H1 (cell line): ENCODE results near the gene TPP2. TPM values are rescaled to one million over a fixed set of nuclear protein-coding genes. Genes with fewer than 3 reads are reported as not detected.

ENCODE experiments used
- CTCF ChIA-PET: fragments of 300-600 bp; sonication (Branson Sonifier 250); formaldehyde crosslinking; loops from one replicate; lab custom pipeline; 2021; ENCODE audit not compliant: partially characterized antibody; lab: Charles Lee
- POLR2A ChIA-PET: fragments of 300-600 bp; sonication (Branson Sonifier 250); formaldehyde crosslinking; loops from one replicate; lab custom pipeline; 2021; ENCODE audit warnings: inconsistent platforms; ENCODE audit not compliant: partially characterized antibody; lab: Charles Lee
- DNase-seq, 2 experiments: peaks; one replicate each; pipeline versions ENCODE4 v3.0.0 to v3.0.0-alpha.2; 2010 to 2022; ENCODE audit warnings: low spot score in 2 of 2, low read depth in 1 of 2, mixed read lengths in 1 of 2
- FAIRE-seq: peaks from 2 replicates; lab custom pipeline; 2011; peaks lifted over from hg19 to GRCh38; lab: Jason Lieb, UNC
- H2AFZ ChIP-seq: 2 replicates; pipeline ENCODE4 v1.8.1; 2012; ENCODE audit warnings: low read length, inconsistent platforms
- H2AK5ac ChIP-seq: 2 replicates; pipeline ENCODE4 v1.6.1; 2013; ENCODE audit warnings: low read depth, low read length
- H2BK120ac ChIP-seq: replicated peaks from 2 replicates; pipeline ENCODE3; 2013; ENCODE audit warnings: low read depth, low read length, inconsistent platforms
- H2BK12ac ChIP-seq: 2 replicates; pipeline ENCODE4 v1.6.1; 2013; ENCODE audit warnings: low read depth, low read length
- H2BK15ac ChIP-seq: 2 replicates; pipeline ENCODE4 v1.6.1; 2013; ENCODE audit warnings: low read length
- H2BK20ac ChIP-seq: 2 replicates; pipeline ENCODE4 v1.6.1; 2013; ENCODE audit warnings: low read length
- H2BK5ac ChIP-seq: 2 replicates; pipeline ENCODE4 v1.6.1; 2013; ENCODE audit warnings: low read depth, low read length
- H3K14ac ChIP-seq: 2 replicates; pipeline ENCODE4 v1.6.1; 2013; ENCODE audit warnings: inconsistent platforms; ENCODE audit not compliant: insufficient read length
- H3K18ac ChIP-seq: 2 replicates; pipeline ENCODE4 v1.6.1; 2013; ENCODE audit warnings: low read length; ENCODE audit errors: extremely low read depth
- H3K23ac ChIP-seq: 2 replicates; pipeline ENCODE4 v1.6.1; 2013; ENCODE audit warnings: inconsistent platforms; ENCODE audit not compliant: insufficient read length
- H3K23me2 ChIP-seq: 2 replicates; pipeline ENCODE4 v1.6.1; 2013; ENCODE audit warnings: low read depth, low read length
- H3K27ac ChIP-seq: 2 replicates; pipeline ENCODE4 v1.6.1; 2011; ENCODE audit warnings: low read depth, low read length, inconsistent platforms
- H3K27me3 ChIP-seq, 4 experiments: replicated peaks in 1 of 4; 1 replicate in 1 of 4; 2 replicates in 3 of 4; pipeline versions ENCODE4 v1.6.1 to v1.8.1; 2011 to 2013; ENCODE audit warnings: low read length in 3 of 4, mild to moderate bottlenecking in 3 of 4, inconsistent platforms in 2 of 4, mixed read lengths in 2 of 4, moderate library complexity in 1 of 4; ENCODE audit not compliant: control insufficient read depth in 3 of 4, insufficient read depth in 3 of 4; ENCODE audit errors: extremely low read depth in 1 of 4
- H3K36me3 ChIP-seq, 4 experiments: 2 replicates each; pipeline versions ENCODE4 v1.6.1 to v1.8.1; 2011 to 2013; ENCODE audit warnings: mild to moderate bottlenecking in 4 of 4, low read length in 3 of 4, moderate library complexity in 2 of 4, control low read depth in 1 of 4, inconsistent platforms in 1 of 4; ENCODE audit not compliant: insufficient read depth in 4 of 4, control insufficient read depth in 2 of 4
- H3K4ac ChIP-seq: replicated peaks from 2 replicates; pipeline ENCODE3; 2013; ENCODE audit warnings: low read length, low read depth, mixed read lengths, inconsistent platforms; ENCODE audit not compliant: insufficient read length
- H3K4me1 ChIP-seq, 4 experiments: replicated peaks in 1 of 4; 1 replicate in 1 of 4; 2 replicates in 3 of 4; pipeline versions ENCODE4 v1.6.1 to v1.8.1; 2011 to 2013; ENCODE audit warnings: low read length in 3 of 4, inconsistent platforms in 2 of 4, mixed read lengths in 1 of 4; ENCODE audit not compliant: insufficient read depth in 4 of 4, control insufficient read depth in 3 of 4
- H3K4me2 ChIP-seq, 2 experiments: 2 replicates each; pipeline versions ENCODE4 v1.6.1 to v1.8.1; 2011 to 2013; ENCODE audit warnings: low read depth in 2 of 2, low read length in 2 of 2, control low read depth in 1 of 2, inconsistent platforms in 1 of 2, mild to moderate bottlenecking in 1 of 2; ENCODE audit not compliant: insufficient read depth in 1 of 2
- H3K4me3 ChIP-seq, 4 experiments: fragments of 200-600, 300-600 bp in 1 of 4; sonication (generic), shearing (Covaris generic), sonication (Bioruptor Twin) in 1 of 4; 2 replicates each; pipeline versions ENCODE4 v1.5.1 to v1.8.1; 2011 to 2016; ENCODE audit warnings: low read length in 4 of 4, low read depth in 3 of 4, control low read depth in 2 of 4, inconsistent platforms in 2 of 4, mild to moderate bottlenecking in 2 of 4, mixed read lengths in 1 of 4, moderate library complexity in 1 of 4; ENCODE audit not compliant: insufficient read depth in 2 of 4; ENCODE audit errors: extremely low read depth in 1 of 4
- H3K56ac ChIP-seq: replicated peaks from 2 replicates; pipeline ENCODE3; 2013; ENCODE audit warnings: low read depth, mild to moderate bottlenecking, mixed read lengths, low read length, inconsistent platforms; ENCODE audit not compliant: insufficient read length
- H3K79me1 ChIP-seq: 2 replicates; pipeline ENCODE4 v1.6.1; 2013; ENCODE audit warnings: low read depth, low read length, control low read depth
- H3K79me2 ChIP-seq, 2 experiments: 2 replicates each; pipeline versions ENCODE4 v1.6.1 to v1.8.1; 2012 to 2013; ENCODE audit warnings: low read length in 2 of 2, mild to moderate bottlenecking in 2 of 2, inconsistent platforms in 1 of 2; ENCODE audit not compliant: insufficient read depth in 2 of 2, control insufficient read depth in 1 of 2
- H3K9ac ChIP-seq, 4 experiments: replicated peaks in 1 of 4; 1 replicate in 1 of 4; 2 replicates in 3 of 4; pipeline versions ENCODE4 v1.6.1 to v1.8.1; 2011 to 2013; ENCODE audit warnings: low read depth in 3 of 4, low read length in 3 of 4, control low read depth in 2 of 4, mild to moderate bottlenecking in 2 of 4, moderate library complexity in 2 of 4, inconsistent platforms in 1 of 4; ENCODE audit errors: extremely low read depth in 1 of 4
- H3K9me3 ChIP-seq, 2 experiments: 2 replicates each; pipeline versions ENCODE4 v1.6.1 to v1.8.1; 2012 to 2013; ENCODE audit warnings: mild to moderate bottlenecking in 2 of 2, moderate library complexity in 2 of 2, control low read depth in 1 of 2, inconsistent platforms in 1 of 2, low read depth in 1 of 2, low read length in 1 of 2, mixed read lengths in 1 of 2; ENCODE audit not compliant: insufficient read depth in 2 of 2
- H4K20me1 ChIP-seq, 2 experiments: replicated peaks in 1 of 2; 2 replicates each; pipeline versions ENCODE3 to v1.8.1; 2011 to 2013; ENCODE audit warnings: inconsistent platforms in 2 of 2, low read length in 2 of 2, mild to moderate bottlenecking in 1 of 2; ENCODE audit not compliant: insufficient read depth in 2 of 2, control insufficient read depth in 1 of 2
- H4K5ac ChIP-seq: 2 replicates; pipeline ENCODE4 v1.6.1; 2013; ENCODE audit warnings: low read length, low read depth, mixed read lengths, inconsistent platforms; ENCODE audit not compliant: insufficient read length
- H4K8ac ChIP-seq: 2 replicates; pipeline ENCODE4 v1.8.0; 2013; ENCODE audit warnings: mild to moderate bottlenecking, moderate library complexity, low read length, inconsistent platforms; ENCODE audit not compliant: insufficient read depth; ENCODE audit errors: extremely low read depth
- H4K91ac ChIP-seq: replicated peaks from 2 replicates; pipeline ENCODE3; 2013; ENCODE audit warnings: low read length, mixed read lengths, inconsistent platforms; ENCODE audit not compliant: insufficient read length
- CTCF ChIP-seq, 3 experiments: IDR thresholded peaks; 1 replicate in 2 of 3; 2 replicates in 1 of 3; pipeline versions ENCODE4 v1.5.1 to v1.6.1; 2011; ENCODE audit warnings: low read length in 3 of 3, mild to moderate bottlenecking in 3 of 3, inconsistent platforms in 2 of 3, low read depth in 1 of 3, moderate library complexity in 1 of 3; ENCODE audit not compliant: insufficient read depth in 1 of 3; ENCODE audit errors: control extremely low read depth in 1 of 3
- RAD21 ChIP-seq, 2 experiments: IDR thresholded peaks in 1 of 2; conservative IDR thresholded peaks in 1 of 2; 2 replicates each; pipeline ENCODE4 v1.6.1; 2011; ENCODE audit warnings: low read depth in 2 of 2, low read length in 2 of 2, improper control_type of control experiment in 1 of 2, inconsistent platforms in 1 of 2, mild to moderate bottlenecking in 1 of 2, moderate library complexity in 1 of 2
- TAF7 ChIP-seq: optimal IDR thresholded peaks from 2 replicates; pipeline ENCODE3; 2011; ENCODE audit warnings: low read depth, mild to moderate bottlenecking, inconsistent platforms, low read length, moderate library complexity, borderline replicate concordance
- whole genome bisulfite sequencing, 2 experiments: shearing (Covaris generic) in 1 of 2; methylation state at CpG; one replicate each; pipeline versions ENCODE4 v1.1.6 to v1.1.7; 2013 to 2015; ENCODE audit warnings: low lambda C conversion rate in 2 of 2, mixed read lengths in 2 of 2, inconsistent platforms in 1 of 2, low coverage in 1 of 2, missing lambda C conversion rate in 1 of 2; ENCODE audit not compliant: insufficient replicate concordance in 2 of 2, insufficient coverage in 1 of 2, insufficient read length in 1 of 2; ENCODE audit errors: extremely low coverage in 1 of 2, missing lambda C conversion rate in 1 of 2; 5-methylcytosine and 5-hydroxymethylcytosine counted together
- polyA plus RNA-seq, 7 experiments: library from polyadenylated mRNA; depleted of rRNA in 3 of 7; stranded (reverse) in 5 of 7; unstranded in 2 of 7; fragments of >200 nt in 5 of 7; fragments of 200-250 nt in 2 of 7; gene quantifications; 1 replicate in 5 of 7; 2 replicates in 1 of 7; 4 replicates in 1 of 7; pipeline versions ENCODE4 v1.2.1 to v1.2.3, GENCODE V29; 2011 to 2013; ENCODE audit warnings: missing spikeins in 2 of 7, mixed read lengths in 2 of 7
- total RNA-seq: library from RNA; stranded (reverse); fragmentation: NEBNext Ultra II Directional; extraction: Animal tissue kit (Norgen Biotek cat#: 25700); gene quantifications from 2 replicates; pipeline ENCODE4 v1.2.1, GENCODE V29; 2021

Gene TPP2
- total and polyA plus RNA-seq, 2 of the 8 experiments (the other 6 are each of a cell fraction or from before 2014, with no cell fraction given), result 15.9 to 85.7 TPM

- H3K14ac ChIP-seq, result no peak overlapping the region
- H4K5ac ChIP-seq, result no peak overlapping the region
- no peak overlapping the region for H4K8ac ChIP-seq
- POLR2A ChIA-PET, result no interaction called here
- H4K91ac ChIP-seq, result no peak overlapping the region
- no peak overlapping the region for H2BK120ac ChIP-seq
- no peak overlapping the region for H3K4me2 ChIP-seq
- CTCF ChIA-PET, result interaction anchor here (0.6 to 2.4 kb wide), 43 partner anchors 10 to 1411 kb away, joined by 3 to 23 read pairs (median 4); no protein-coding TSS in a partner anchor
- H4K20me1 ChIP-seq, result no peaks in the 10 kb centered on the region
- TF ChIP-seq CTCF (IDR thresholded peaks at IDR 0.05; ENCODE audit: control extremely low read depth in 1 of 3, insufficient read depth in 1 of 3, low read depth in 1 of 3, low read length in 3 of 3) (peak in 2 of 3 experiments; percentile 45 to 52; a peak in 2 of 4 replicates), TAF7 (no peak), RAD21 (IDR thresholded peaks at IDR 0.05 in 1 of 2, conservative IDR thresholded peaks at IDR 0.05 in 1 of 2; ENCODE audit: low read depth in 2 of 2, low read length in 2 of 2) (peak; percentile 78 to 85)
- H3K36me3 ChIP-seq, result no peaks in the 10 kb centered on the region
- no peak overlapping the region for H2BK12ac ChIP-seq
- no peak overlapping the region for H3K23ac ChIP-seq
- H3K79me2 ChIP-seq, result no peaks in the 10 kb centered on the region
- H3K4ac ChIP-seq, result no peak overlapping the region
- no peaks in the 10 kb centered on the region for H3K4me1 ChIP-seq
- no peak overlapping the region for H2BK15ac ChIP-seq
- H3K9me3 ChIP-seq, result no peaks in the 10 kb centered on the region
- no peak overlapping the region for H3K4me3 ChIP-seq
- H2BK5ac ChIP-seq, result no peak overlapping the region
- no peaks in the 10 kb centered on the region for H3K23me2 ChIP-seq
- 0 out of 2 replicates have a peak overlapping the region, but pooled peaks have one; percentile 68 for H2AFZ ChIP-seq
- H3K79me1 ChIP-seq, result no peaks in the 10 kb centered on the region
- H2AK5ac ChIP-seq, result no peak overlapping the region
- no peak overlapping the region for H3K9ac ChIP-seq
- FAIRE-seq (peak; percentile 83), DNase-seq (no peak)
- H3K27ac ChIP-seq, result no peak overlapping the region
- no peak overlapping the region for H3K18ac ChIP-seq
- no peak overlapping the region for H2BK20ac ChIP-seq
- H3K27me3 ChIP-seq, result no peaks in the 10 kb centered on the region
- 56% methylated on average over 6 of the region's 6 CpGs; no CpG with 5 or more reads in 1 of the 2 experiments for WGBS, 2 experiments
- H3K56ac ChIP-seq, result no peak overlapping the region
Measured at GRCh38 chr13:102555914-102556553, 40.8 kb upstream of the TPP2 start.
